GDM1 (cell line): ENCODE results near the gene PER1.
A peak's percentile ranks its signal among the peaks of the same experiment; 100 is the strongest.

Source experiments
- DNase-seq: peaks from one replicate; lab custom pipeline; 2025; lab: John Stamatoyannopoulos, UW

Gene PER1

GRCh38 chr17:8141741-8142140 is 10.5 kb downstream of the PER1 start:
- DNase-seq: no peak

DNA sequence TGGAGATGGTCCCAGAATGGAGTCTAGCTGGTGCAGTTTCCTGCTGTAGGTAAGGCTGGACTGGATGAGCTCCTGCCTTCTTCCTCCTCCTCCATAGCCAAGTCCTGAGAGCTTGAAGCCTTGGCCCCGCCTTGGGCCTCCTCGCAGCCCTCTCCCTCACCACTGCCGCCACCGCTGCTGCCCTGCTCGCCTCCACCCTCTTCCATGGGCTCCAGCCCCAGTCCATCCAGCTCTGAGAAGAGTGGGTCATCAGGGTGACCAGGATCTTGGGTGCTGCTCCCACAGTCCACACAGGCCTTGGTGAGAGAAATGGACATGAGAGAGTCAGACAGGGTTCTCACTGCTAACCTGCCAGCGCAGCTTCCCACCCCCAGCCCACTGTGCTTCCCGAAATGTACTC is 11.2 kb downstream of the PER1 start:
- no peak for DNase-seq

DNA sequence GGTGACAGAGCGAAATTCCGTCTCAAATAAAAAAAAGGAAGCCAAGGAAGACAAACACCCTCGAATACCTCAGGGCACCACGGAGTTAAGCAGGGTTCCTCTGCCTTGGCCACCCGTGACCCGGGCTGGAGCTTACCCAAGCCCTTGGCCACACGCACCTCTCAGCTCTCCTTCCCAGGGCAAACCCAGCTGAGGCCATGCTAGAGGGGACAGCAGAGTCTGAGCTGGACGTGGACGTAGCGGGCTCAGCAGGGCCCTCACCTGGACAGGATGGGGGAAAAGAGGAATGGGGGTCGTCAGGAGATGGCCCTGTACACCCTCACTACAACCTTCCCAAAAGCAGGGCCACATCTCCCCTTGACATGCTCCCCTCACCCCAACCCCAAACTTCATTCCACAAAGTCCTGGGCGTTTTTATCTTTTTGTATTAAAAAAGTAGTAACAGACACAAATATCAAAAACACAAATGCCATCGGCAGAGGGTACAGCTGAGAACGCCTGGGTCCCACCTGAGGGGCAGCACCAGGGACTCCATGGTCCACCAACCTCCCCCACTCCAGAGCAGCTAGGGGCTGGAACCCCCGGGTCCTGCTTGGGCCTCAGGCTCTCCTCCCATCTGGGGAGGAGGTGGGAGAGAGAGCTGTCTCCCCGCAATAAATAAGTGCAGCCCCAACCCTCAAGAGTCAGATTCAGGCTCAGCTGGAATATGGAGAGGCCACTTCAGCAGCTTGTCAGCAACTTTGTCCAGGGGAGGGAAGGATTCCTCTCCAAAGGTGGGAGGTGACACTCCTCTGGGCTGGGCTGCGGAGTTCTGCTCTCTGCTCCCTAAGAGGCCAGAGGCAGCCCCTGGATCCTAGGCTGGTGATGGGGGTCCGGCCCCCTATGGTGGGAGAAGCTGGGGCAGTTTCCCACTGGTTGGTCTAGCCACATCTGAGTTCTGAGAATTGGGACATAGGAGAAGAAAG is 11.9 kb downstream of the PER1 start:
- no peak for DNase-seq

- peak; percentile 94 for DNase-seq
These were observed 13.4 kb downstream of the PER1 start for GRCh38 chr17:8138672-8139371.

DNA sequence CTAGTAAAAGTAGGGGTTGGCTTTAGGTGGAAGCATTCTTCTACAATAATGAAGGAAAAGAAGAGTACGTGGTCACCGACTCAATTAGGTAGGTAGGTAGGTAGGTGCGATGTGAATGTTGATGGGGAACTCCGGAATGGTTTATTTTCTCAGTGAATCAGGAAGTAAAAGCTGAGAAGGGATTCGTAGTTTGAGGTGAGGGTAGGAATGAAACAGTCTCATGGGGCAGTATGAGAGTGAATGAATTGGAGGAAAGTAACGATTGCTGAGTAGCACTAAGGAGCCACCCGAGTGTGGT is 13.9 kb downstream of the PER1 start:
- no peak for DNase-seq

- no peak for DNase-seq
These were observed 14.4 kb downstream of the PER1 start for GRCh38 chr17:8137645-8138373.

DNA sequence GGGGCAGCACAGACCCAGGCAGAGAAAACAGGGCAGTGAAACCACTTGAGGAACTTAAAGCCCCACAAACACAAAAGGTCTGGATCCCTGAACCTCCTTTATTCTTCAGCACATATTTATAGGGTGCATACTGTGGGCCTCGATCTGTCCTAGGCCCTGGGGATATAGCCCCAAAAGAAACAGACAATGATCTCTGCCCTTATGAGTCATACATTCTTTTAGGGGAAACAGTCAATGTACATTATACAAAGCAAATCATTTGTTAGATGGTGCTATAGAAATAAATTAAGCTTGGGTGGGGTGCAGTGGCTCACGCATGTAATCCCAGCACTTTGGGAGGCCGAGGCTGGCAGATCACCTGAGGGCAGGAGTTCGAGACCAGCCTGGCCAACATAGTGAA is 18.3 kb downstream of the PER1 start:
- DNase-seq: no peak

DNA sequence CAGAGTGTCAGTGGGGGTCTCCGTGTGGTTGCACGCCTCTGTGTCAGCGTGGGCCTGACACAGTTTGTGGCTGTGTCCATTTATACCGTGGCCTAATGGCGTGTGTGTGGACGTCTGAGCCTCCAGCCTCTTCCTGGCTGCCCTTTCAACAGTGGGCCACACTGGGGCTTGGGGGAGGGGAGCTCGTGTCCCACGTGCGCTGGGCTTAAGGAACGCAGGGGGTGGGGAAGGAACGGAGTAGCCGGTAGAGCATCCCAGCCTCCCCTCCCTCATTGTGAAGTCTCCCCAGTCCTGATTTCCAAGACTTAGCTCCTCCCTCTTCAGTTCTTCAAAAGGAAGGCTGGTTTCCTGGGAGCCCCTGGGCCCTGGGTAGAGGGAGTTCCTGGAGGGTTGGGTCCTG is 18.8 kb downstream of the PER1 start:
- no peak for DNase-seq

DNA sequence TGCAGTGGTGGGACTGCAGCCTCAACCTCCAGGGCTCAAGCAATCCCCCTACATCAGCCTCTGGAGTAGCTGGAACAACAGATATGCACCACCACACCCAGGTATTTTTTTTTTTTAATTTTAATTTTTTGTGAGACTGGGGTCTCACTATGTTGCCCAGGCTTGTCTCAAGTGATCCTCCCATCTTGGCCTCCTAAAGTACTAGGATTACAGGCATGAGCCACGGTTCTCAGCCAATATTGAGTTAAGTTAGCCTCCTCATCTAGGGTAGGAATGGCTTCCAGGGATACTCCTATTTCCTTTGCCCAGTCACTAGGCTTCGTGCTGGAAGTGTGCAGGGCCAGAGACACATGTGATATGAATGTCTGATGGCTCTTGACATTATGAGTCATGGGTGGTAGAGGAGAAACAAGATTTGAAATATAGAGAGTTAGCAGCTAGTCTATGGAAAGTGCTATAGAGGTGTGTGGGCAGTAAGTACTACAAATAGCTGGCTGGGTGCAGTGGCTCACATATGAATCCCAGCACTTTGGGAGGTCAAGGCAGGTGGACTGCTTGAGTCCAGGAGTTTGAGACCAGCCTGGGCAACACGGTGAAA is 20.3 kb downstream of the PER1 start:
- DNase-seq: no peak

DNA sequence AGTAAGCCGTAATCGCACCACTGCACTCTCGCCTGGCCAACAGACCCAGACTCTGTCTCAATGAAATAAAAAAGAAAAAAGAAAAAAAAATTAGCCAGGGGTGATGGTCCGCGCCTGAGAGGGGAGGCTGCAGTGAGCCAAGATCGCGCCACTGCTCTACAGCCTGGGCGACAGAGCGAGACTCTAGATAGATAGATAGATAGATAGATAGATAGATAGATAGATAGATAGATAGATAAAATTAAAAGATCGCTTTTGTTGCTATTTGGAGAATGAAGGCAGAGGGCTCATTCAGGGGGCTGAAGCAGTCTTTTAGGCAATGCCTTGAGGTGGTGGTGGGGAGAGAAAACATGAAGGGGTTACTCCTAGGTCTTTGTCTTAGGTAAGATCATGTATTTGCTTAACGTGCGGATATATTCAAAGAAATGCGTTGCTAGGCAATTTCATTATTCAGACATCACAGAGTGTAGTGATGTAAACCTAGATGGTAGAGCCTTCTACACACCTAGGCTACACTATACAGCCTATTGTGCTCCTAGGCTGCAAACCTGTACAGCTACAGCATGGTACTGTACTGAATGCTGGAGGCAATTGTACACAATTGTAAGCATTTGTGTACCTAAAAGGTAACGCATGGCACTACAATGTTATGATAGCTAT is 23.9 kb downstream of the PER1 start:
- DNase-seq: no peak

GRCh38 chr17:8126491-8127066 is 25.6 kb downstream of the PER1 start:
- DNase-seq: no peak

DNA sequence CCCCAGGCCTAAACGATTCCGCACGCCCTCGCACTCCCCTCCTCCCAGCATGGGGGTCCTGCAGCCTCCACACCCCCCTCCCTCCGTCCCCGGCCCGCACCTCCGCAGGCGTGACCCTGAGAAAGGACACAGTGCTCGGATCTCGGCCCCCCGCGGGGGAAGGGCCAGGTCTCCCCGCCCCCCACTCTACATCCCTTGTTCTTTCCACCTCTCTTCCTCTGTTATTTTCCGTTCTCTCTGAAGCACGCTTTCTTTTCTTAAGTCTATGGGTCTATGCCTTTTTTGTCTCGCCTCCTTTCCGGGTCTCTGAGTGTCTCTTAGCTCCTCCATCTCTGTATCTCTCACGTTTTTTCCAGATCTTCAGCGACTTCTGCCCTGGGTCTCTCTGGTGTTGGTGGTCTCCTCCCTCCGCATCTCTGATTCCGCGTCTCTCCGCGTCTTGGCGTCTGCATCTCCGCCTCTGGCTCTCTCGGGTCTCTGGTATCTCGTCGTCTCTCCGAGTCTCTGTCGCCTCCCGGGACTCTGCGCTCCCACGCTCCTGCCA is 26.2 kb downstream of the PER1 start:
- DNase-seq: no peak

DNA sequence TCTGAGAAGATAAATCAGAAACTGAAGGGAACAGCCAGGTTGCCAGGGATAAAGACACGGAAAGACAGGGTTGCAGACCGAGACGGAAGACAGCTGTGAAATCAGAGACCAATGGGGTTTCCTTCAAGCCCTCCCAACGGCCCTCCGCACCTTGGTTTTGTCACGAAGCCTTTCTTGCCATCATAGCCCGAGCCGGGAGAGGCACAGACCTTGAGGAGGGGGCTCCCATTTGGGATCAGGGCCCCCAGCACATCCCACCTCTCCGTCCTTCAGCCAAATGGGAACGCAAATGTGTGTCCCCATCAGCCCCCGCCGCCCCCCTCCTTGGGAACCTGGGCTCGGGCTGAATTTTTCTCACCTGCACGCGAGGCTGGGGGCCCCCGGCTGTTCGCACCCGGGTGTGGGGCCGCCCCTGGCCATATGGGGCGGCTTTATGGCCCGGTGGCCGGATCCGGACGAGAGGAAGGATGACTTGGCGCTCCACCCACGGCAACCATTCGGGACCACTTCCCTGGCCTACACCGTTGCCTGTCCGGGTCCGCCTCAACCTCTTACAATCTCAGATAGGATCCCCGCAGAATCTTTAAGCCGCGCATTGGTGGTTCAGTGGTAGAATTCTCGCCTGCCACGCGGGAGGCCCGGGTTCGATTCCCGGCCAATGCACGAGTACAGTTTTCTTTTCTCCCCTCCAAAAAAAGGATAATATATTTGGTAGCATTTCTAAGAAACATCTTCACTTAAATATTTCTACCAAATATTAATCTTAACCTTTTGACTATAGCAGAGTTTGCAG is 26.9 kb downstream of the PER1 start:
- peak; percentile 58 for DNase-seq

GRCh38 chr17:8124350-8125153 is 27.7 kb downstream of the PER1 start:
- no peak for DNase-seq

GRCh38 chr17:8123695-8124349 is 28.4 kb downstream of the PER1 start, which contains the start of gene HES7:
TSS of gene HES7 (minus strand) at chr17:8124106. CDS start at chr17:8124084, 22 bp downstream.
- DNase-seq: no peak

DNA sequence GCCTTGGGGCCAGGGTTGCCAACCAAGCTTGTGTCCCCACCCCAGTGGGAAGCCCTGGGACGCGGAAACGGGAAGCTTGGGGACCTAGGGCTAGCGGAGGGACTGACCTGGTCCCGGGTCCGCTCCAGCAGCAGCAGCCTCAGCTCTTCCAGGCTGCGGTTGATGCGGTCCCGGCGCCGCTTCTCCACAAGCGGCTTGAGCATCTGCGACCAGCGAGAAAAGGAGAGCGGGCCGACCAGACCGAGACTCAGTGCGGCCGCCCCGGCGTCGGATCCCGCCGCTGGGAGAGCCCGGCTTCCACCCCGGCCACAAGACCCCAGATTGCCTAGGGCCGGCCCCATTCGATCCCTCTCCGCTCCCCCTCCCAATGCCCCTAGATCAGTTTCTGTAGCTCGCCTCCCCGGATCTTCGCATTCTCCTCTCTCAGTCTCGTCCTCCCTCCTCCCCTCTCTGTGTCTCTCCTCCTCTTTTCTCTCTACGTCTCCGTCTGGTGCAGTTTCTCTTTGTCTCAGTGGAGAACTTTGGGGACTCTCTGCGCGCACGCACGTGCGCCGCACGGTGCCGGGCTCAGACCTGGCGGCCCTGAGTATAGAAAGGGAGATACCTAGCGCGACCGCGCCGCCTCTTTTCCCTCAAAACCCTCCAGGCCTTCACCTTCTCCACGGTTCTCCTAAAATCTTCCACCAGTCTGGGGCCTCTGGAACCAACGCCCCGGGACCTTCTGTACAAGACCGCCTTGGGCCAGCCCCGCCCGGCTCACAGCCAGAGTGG is 29.1 kb downstream of the PER1 start:
- DNase-seq: no peak

DNA sequence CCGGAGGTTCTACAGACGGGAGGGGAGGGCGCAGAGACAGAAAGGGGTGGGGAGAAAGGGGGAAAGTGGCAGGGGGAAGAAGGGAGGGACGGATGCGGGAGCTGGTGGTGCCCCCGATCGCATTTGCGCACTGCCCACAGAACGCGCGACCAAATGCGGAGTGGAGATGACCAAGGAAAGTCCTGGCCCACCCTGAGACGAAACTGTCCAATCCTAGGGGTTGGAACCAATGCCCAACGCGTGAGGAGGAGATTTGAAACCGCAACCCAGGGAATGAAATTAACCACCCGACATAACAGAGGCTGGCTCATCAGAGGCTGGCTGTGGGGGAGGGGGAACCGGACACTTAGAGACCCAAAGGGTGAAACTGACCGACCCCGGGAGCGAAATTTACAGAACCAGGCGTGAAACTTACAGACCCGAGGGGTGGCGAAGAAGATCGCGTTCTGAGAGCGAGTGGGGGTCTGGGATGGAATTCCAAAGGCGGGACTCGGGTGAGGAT is 29.7 kb downstream of the PER1 start:
- DNase-seq: no peak
